Smooth muscle cell (in vitro differentiated cells): ENCODE measurements around the gene CELF2. TPM values are rescaled to one million over a fixed set of nuclear protein-coding genes. Genes with fewer than 3 reads are reported as not detected.
A peak's percentile ranks its signal among the peaks of the same experiment; 100 is the strongest.

Source experiments
- DNase-seq: peaks from one replicate; lab custom pipeline; 2025; ENCODE audit not compliant: unreplicated experiment; lab: John Stamatoyannopoulos, UW
- H2AFZ ChIP-seq: fragments of 200-600 bp; sonication (generic); 2 replicates; pipeline ENCODE4 v1.6.0; 2016; ENCODE audit warnings: antibody characterized with exemption, low read depth, mild to moderate bottlenecking
- H3F3A ChIP-seq: fragments of 200-600 bp; sonication (generic); 2 replicates; pipeline ENCODE4 v1.6.0; 2017; ENCODE audit warnings: antibody characterized with exemption, low read depth
- H3K27ac ChIP-seq: fragments of 200-600 bp; sonication (generic); 2 replicates; pipeline ENCODE4 v1.5.1; 2016; ENCODE audit warnings: low read depth, mild to moderate bottlenecking
- H3K27me3 ChIP-seq: fragments of 200-600 bp; sonication (generic); 2 replicates; pipeline ENCODE4 v1.6.1; 2016; ENCODE audit warnings: low read depth, mild to moderate bottlenecking
- H3K36me3 ChIP-seq: fragments of 200-600 bp; sonication (generic); 2 replicates; pipeline ENCODE4 v1.5.1; 2016; ENCODE audit warnings: low read depth
- H3K4me1 ChIP-seq: fragments of 200-600 bp; sonication (generic); 2 replicates; pipeline ENCODE4 v1.5.1; 2016; ENCODE audit warnings: low read depth
- H3K4me2 ChIP-seq: fragments of 200-600 bp; sonication (generic); 2 replicates; pipeline ENCODE4 v1.6.0; 2016; ENCODE audit warnings: mild to moderate bottlenecking
- H3K4me3 ChIP-seq: fragments of 200-600 bp; sonication (generic); 2 replicates; pipeline ENCODE4 v1.5.1; 2016; ENCODE audit warnings: mild to moderate bottlenecking
- H3K79me2 ChIP-seq: fragments of 200-600 bp; sonication (generic); 2 replicates; pipeline ENCODE4 v1.6.0; 2016; ENCODE audit warnings: low read depth, mild to moderate bottlenecking
- H3K9ac ChIP-seq: fragments of 200-600 bp; sonication (generic); 2 replicates; pipeline ENCODE4 v1.6.0; 2016; ENCODE audit warnings: low read depth
- H3K9me3 ChIP-seq: fragments of 200-600 bp; sonication (generic); replicated peaks from 2 replicates; pipeline ENCODE4 v1.5.1; 2016; ENCODE audit warnings: low read depth
- H4K20me1 ChIP-seq: fragments of 200-600 bp; sonication (generic); 2 replicates; pipeline ENCODE4 v1.6.0; 2016; ENCODE audit warnings: low read depth
- CTCF ChIP-seq: fragments of 200-600 bp; sonication (generic); IDR thresholded peaks from 2 replicates; pipeline ENCODE4 v1.5.1; 2017; ENCODE audit warnings: borderline replicate concordance, mild to moderate bottlenecking, antibody characterized with exemption; ENCODE audit not compliant: insufficient read depth, poor library complexity, severe bottlenecking
- WGBS: methylation state at CpG from one replicate; pipeline ENCODE4 v1.1.7; 2016; ENCODE audit warnings: low lambda C conversion rate; 5-methylcytosine and 5-hydroxymethylcytosine counted together
- polyA plus RNA-seq: library from polyadenylated mRNA; unstranded; fragments of >200 nt; fragmentation: Nextera tagmentation; extraction: Ambion mirVana; gene quantifications from 2 replicates; pipeline ENCODE4 v1.2.1, GENCODE V29; 2016
- total RNA-seq: library from RNA; depleted of rRNA; stranded (reverse); fragments of >200 nt; gene quantifications from 2 replicates; pipeline ENCODE4 v1.2.3, GENCODE V29; 2014

Gene CELF2
- total and polyA plus RNA-seq, 2 experiments from 2014 or later: 3.0 to 4.7 TPM

DNA sequence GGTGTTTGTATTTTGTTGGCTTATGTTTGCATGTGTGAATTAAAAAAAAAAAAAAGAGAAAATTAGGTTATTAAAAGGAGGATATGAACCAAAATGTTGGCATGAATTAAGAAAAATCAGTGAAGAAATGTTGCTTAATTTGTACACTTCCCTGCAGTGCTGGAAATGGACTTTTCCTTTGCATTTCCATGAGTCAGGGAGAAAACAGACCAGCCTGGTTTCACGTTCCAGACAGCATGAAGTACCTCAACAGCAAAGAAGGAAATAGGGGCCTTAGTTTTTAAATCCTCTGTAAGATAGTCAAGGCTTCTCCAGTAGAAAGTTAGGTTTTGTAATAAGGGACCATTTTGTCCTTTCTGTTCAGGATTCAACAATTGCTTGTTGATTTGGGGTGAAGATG is 159.7 kb downstream of the CELF2 start:
- H3K4me3 ChIP-seq: no peak overlapping the region
- DNase-seq: no peak
- H3K36me3 ChIP-seq: no peaks in the 10 kb centered on the region
- peak overlapping the region; percentile 38 for H3K9ac ChIP-seq
- no peaks in the 10 kb centered on the region for H4K20me1 ChIP-seq
- peaks cover 17% of the 10 kb centered on the region for H3K4me1 ChIP-seq
- H2AFZ ChIP-seq: no peak overlapping the region
- H3K9me3 ChIP-seq: no peaks in the 10 kb centered on the region
- H3K79me2 ChIP-seq: no peaks in the 10 kb centered on the region
- H3F3A ChIP-seq: peaks cover 9% of the 10 kb centered on the region
- H3K4me2 ChIP-seq: peak overlapping the region; percentile 65
- no peak for TF ChIP-seq CTCF
- 19% methylated on average over 1 of the region's 1 CpG for WGBS
- no peaks in the 10 kb centered on the region for H3K27me3 ChIP-seq
- H3K27ac ChIP-seq: peak overlapping the region; percentile 88

- Histone ChIP-seq H3K27me3 (no peaks in the 10 kb centered on the region), H3K9me3 (no peaks in the 10 kb centered on the region), H3K4me2 (peak overlapping the region; percentile 65), H3K4me1 (peaks cover 13% of the 10 kb centered on the region), H2AFZ (no peak overlapping the region), H3K4me3 (no peak overlapping the region), H3K36me3 (no peaks in the 10 kb centered on the region), H3K79me2 (no peaks in the 10 kb centered on the region), H3K27ac (peak overlapping the region; percentile 88), H3K9ac (peak overlapping the region; percentile 38), H3F3A (peaks cover 9% of the 10 kb centered on the region), H4K20me1 (no peaks in the 10 kb centered on the region)
- DNase-seq: no peak
- TF ChIP-seq CTCF: no peak
- WGBS: 84% methylated on average over 18 of the region's 18 CpGs
Observed at GRCh38 chr10:11177926-11178471, 160.3 kb downstream of the CELF2 start.

GRCh38 chr10:11178606-11179515 is 161.2 kb downstream of the CELF2 start:
- H3K27me3 ChIP-seq: no peaks in the 10 kb centered on the region
- H3K36me3 ChIP-seq: no peaks in the 10 kb centered on the region
- no peaks in the 10 kb centered on the region for H4K20me1 ChIP-seq
- no peak overlapping the region for H2AFZ ChIP-seq
- WGBS: 47% methylated on average over 17 of the region's 17 CpGs
- H3K9ac ChIP-seq: peak overlapping the region; percentile 38
- peaks cover 13% of the 10 kb centered on the region for H3K4me1 ChIP-seq
- H3K79me2 ChIP-seq: no peaks in the 10 kb centered on the region
- H3F3A ChIP-seq: peaks cover 9% of the 10 kb centered on the region
- peak; percentile 5 for DNase-seq
- H3K27ac ChIP-seq: peak overlapping the region; percentile 88
- TF ChIP-seq CTCF: no peak
- no peaks in the 10 kb centered on the region for H3K9me3 ChIP-seq
- peak overlapping the region; percentile 65 for H3K4me2 ChIP-seq
- no peak overlapping the region for H3K4me3 ChIP-seq
